Neural cell (in vitro differentiated cells): Measurements from ENCODE around the gene TM9SF2. TPM values are rescaled to one million over a fixed set of nuclear protein-coding genes. Genes with fewer than 3 reads are reported as not detected.
"Not testable (repeated sequence)": the region's sequence is repeated elsewhere in the genome, so short reads cannot be mapped to it uniquely, and the experiment has no call there.

ENCODE experiments used
- H2AFZ ChIP-seq: fragments of 200-600, 300-800 bp; sonication (generic), shearing (Covaris generic); 2 replicates; pipeline ENCODE4 v1.6.0; 2014; ENCODE audit warnings: low read depth, mild to moderate bottlenecking, antibody characterized with exemption, low read length, moderate library complexity
- H3F3A ChIP-seq: fragments of 200-600 bp; shearing (Covaris generic); 2 replicates; pipeline ENCODE4 v1.6.1; 2016; ENCODE audit warnings: mild to moderate bottlenecking, moderate library complexity, mixed read lengths, antibody characterized with exemption, low read length; ENCODE audit not compliant: insufficient read depth, poor library complexity, severe bottlenecking
- H3K27ac ChIP-seq: fragments of 200-600, 300-800 bp; sonication (generic), shearing (Covaris generic); 2 replicates; pipeline ENCODE4 v1.5.1; 2014; ENCODE audit warnings: mild to moderate bottlenecking, low read length, moderate library complexity
- H3K27me3 ChIP-seq: fragments of 300-800, 200-600 bp; sonication (generic), shearing (Covaris generic); 2 replicates; pipeline ENCODE4 v1.6.0; 2014; ENCODE audit warnings: mild to moderate bottlenecking, low read depth, low read length, moderate library complexity; ENCODE audit not compliant: insufficient read depth
- H3K36me3 ChIP-seq: fragments of 300-800, 200-600 bp; sonication (generic), shearing (Covaris generic); 2 replicates; pipeline ENCODE4 v1.5.1; 2014; ENCODE audit warnings: mild to moderate bottlenecking, antibody characterized with exemption, low read length, moderate library complexity; ENCODE audit not compliant: insufficient read depth
- H3K4me2 ChIP-seq: fragments of 300-800, 200-600 bp; sonication (generic), shearing (Covaris generic); 2 replicates; pipeline ENCODE4 v1.6.0; 2014; ENCODE audit warnings: mild to moderate bottlenecking, low read length
- H3K4me3 ChIP-seq: fragments of 300-800, 200-600 bp; sonication (generic), shearing (Covaris generic); 2 replicates; pipeline ENCODE4 v1.5.1; 2014; ENCODE audit warnings: mild to moderate bottlenecking, low read length, moderate library complexity
- H3K79me2 ChIP-seq: fragments of 200-600 bp; shearing (Covaris generic); replicated peaks from 2 replicates; pipeline ENCODE4 v1.6.0; 2014; ENCODE audit warnings: mild to moderate bottlenecking, low read length, moderate library complexity; ENCODE audit not compliant: insufficient read depth
- H3K9ac ChIP-seq: fragments of 300-800, 200-600 bp; sonication (generic), shearing (Covaris generic); 2 replicates; pipeline ENCODE4 v1.6.1; 2016; ENCODE audit warnings: mild to moderate bottlenecking, low read length, mixed read lengths
- H3K9me2 ChIP-seq: fragments of 200-600 bp; shearing (Covaris generic); 2 replicates; pipeline ENCODE4 v1.6.1; 2016; ENCODE audit warnings: mild to moderate bottlenecking, low read length, mixed read lengths; ENCODE audit not compliant: insufficient read depth
- H3K9me3 ChIP-seq: fragments of 200-600, 300-800 bp; sonication (generic), shearing (Covaris generic); 2 replicates; pipeline ENCODE4 v1.6.1; 2016; ENCODE audit warnings: mild to moderate bottlenecking, mixed run types, low read length, moderate library complexity, mixed read lengths
- H4K20me1 ChIP-seq: fragments of 200-600 bp; shearing (Covaris generic); 2 replicates; pipeline ENCODE4 v1.6.1; 2016; ENCODE audit warnings: mild to moderate bottlenecking, mixed run types; ENCODE audit not compliant: insufficient read depth
- EP300 ChIP-seq: fragments of 450-650 bp; conservative IDR thresholded peaks from 2 replicates; pipeline ENCODE4 v1.6.1; 2014; ENCODE audit warnings: antibody characterized with exemption, mild to moderate bottlenecking, moderate library complexity; ENCODE audit not compliant: poor library complexity, severe bottlenecking
- EZH2 ChIP-seq: fragments of 200-600, 300-800 bp; shearing (Covaris generic), sonication (generic); IDR thresholded peaks from 2 replicates; pipeline ENCODE4 v1.6.1; 2014; ENCODE audit warnings: antibody characterized with exemption, low read length, borderline replicate concordance, mild to moderate bottlenecking; ENCODE audit not compliant: insufficient read depth, poor library complexity, severe bottlenecking
- MXI1 ChIP-seq: fragments of 450-650 bp; conservative IDR thresholded peaks from 2 replicates; pipeline ENCODE4 v1.6.1; 2014; ENCODE audit warnings: antibody characterized with exemption, mild to moderate bottlenecking; ENCODE audit not compliant: poor library complexity, severe bottlenecking
- POLR2AphosphoS5 ChIP-seq: IDR thresholded peaks from 2 replicates; pipeline ENCODE4 v1.6.1; 2012
- RAD21 ChIP-seq: fragments of 450-650 bp; conservative IDR thresholded peaks from 2 replicates; pipeline ENCODE4 v1.6.1; 2014; ENCODE audit warnings: antibody characterized with exemption, mild to moderate bottlenecking, moderate library complexity
- SMC3 ChIP-seq: fragments of 450-650 bp; conservative IDR thresholded peaks from 2 replicates; pipeline ENCODE4 v1.6.1; 2014; ENCODE audit warnings: antibody characterized with exemption, mild to moderate bottlenecking, moderate library complexity; ENCODE audit not compliant: poor library complexity
- TAF1 ChIP-seq: IDR thresholded peaks from 2 replicates; pipeline ENCODE4 v1.6.1; 2012; ENCODE audit warnings: low read depth
- polyA plus RNA-seq: library from polyadenylated mRNA; depleted of rRNA; stranded (reverse); fragments of >200 nt; gene quantifications from 2 replicates; pipeline ENCODE4 v1.2.3, GENCODE V29; 2014
- TF ChIP-seq, protein P1 (sequence below): fragments of 450-650 bp; IDR thresholded peaks from 2 replicates; pipeline ENCODE4 v1.5.1; 2014; ENCODE audit warnings: antibody characterized with exemption, mild to moderate bottlenecking, moderate library complexity; ENCODE audit not compliant: poor library complexity, severe bottlenecking
- TF ChIP-seq, protein P2 (sequence below): IDR thresholded peaks from 2 replicates; pipeline ENCODE4 v1.6.1; 2012; ENCODE audit warnings: borderline replicate concordance

TM9SF2 gene
- polyA plus RNA-seq, 1 donor from 2014 or later: 128 TPM

DNA sequence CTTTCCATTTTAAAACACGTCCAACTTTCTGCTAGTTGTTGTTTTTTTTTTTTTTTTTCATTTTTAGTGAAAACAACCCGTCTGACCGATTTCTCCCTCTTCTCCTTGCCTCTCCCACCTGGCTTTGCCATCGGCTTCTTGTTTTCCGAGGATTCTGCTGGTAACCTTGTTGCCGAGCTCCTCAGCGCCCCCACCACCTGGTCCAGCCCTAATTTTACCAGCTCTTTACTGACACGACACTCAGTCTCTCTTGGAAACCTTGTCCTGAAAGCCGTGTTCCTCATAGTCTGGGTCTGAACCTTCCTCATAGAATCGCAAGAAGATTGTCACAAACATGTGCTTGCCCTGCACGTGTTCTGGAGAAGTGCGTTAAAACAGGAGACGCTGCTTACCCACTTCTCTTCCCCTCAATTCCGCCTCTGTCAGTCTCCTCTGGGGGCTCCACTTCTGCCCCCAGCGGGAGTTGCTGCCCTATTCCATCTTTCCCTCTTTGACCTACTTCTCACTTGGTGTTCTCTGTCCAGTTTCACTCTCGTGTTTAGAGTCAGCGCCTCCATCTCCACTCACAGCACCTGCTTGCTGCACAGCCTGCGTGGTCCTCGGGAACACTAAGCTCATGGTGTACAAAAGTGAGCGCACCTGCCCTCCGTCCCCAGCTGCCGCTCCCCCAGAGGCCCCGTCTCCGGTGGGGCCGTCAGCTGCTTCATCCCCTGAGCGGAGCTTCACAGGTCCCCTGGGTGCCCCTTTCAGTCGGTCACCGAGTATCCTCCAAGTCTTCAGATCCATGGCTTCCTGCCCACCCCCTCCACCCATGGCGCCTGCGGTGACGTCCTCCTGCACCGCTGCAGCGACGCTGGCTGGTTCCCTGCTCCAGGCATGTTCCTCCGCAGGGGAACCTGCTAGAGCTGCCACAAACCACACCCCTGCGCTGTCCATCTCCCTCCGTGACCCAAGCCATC is 65.1 kb downstream of the TM9SF2 start:
- H3F3A ChIP-seq: no peaks in the 10 kb centered on the region
- no peaks in the 10 kb centered on the region for H3K9me3 ChIP-seq
- TF ChIP-seq POLR2AphosphoS5 (no peak), EP300 (no peak), RAD21 (no peak), EZH2 (no peak), MXI1 (no peak), TAF1 (no peak), SMC3 (no peak)
- TF ChIP-seq, protein P1, sequence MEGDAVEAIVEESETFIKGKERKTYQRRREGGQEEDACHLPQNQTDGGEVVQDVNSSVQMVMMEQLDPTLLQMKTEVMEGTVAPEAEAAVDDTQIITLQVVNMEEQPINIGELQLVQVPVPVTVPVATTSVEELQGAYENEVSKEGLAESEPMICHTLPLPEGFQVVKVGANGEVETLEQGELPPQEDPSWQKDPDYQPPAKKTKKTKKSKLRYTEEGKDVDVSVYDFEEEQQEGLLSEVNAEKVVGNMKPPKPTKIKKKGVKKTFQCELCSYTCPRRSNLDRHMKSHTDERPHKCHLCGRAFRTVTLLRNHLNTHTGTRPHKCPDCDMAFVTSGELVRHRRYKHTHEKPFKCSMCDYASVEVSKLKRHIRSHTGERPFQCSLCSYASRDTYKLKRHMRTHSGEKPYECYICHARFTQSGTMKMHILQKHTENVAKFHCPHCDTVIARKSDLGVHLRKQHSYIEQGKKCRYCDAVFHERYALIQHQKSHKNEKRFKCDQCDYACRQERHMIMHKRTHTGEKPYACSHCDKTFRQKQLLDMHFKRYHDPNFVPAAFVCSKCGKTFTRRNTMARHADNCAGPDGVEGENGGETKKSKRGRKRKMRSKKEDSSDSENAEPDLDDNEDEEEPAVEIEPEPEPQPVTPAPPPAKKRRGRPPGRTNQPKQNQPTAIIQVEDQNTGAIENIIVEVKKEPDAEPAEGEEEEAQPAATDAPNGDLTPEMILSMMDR: no peak
- TF ChIP-seq, protein P2, sequence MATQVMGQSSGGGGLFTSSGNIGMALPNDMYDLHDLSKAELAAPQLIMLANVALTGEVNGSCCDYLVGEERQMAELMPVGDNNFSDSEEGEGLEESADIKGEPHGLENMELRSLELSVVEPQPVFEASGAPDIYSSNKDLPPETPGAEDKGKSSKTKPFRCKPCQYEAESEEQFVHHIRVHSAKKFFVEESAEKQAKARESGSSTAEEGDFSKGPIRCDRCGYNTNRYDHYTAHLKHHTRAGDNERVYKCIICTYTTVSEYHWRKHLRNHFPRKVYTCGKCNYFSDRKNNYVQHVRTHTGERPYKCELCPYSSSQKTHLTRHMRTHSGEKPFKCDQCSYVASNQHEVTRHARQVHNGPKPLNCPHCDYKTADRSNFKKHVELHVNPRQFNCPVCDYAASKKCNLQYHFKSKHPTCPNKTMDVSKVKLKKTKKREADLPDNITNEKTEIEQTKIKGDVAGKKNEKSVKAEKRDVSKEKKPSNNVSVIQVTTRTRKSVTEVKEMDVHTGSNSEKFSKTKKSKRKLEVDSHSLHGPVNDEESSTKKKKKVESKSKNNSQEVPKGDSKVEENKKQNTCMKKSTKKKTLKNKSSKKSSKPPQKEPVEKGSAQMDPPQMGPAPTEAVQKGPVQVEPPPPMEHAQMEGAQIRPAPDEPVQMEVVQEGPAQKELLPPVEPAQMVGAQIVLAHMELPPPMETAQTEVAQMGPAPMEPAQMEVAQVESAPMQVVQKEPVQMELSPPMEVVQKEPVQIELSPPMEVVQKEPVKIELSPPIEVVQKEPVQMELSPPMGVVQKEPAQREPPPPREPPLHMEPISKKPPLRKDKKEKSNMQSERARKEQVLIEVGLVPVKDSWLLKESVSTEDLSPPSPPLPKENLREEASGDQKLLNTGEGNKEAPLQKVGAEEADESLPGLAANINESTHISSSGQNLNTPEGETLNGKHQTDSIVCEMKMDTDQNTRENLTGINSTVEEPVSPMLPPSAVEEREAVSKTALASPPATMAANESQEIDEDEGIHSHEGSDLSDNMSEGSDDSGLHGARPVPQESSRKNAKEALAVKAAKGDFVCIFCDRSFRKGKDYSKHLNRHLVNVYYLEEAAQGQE: no peak
- H3K36me3 ChIP-seq: no peaks in the 10 kb centered on the region
- no peak overlapping the region for H3K4me2 ChIP-seq
- no peaks in the 10 kb centered on the region for H3K27me3 ChIP-seq
- H3K27ac ChIP-seq: no peak overlapping the region
- no peaks in the 10 kb centered on the region for H3K79me2 ChIP-seq
- no peak overlapping the region for H2AFZ ChIP-seq
- H3K4me3 ChIP-seq: no peak overlapping the region
- H4K20me1 ChIP-seq: no peaks in the 10 kb centered on the region
- no peaks in the 10 kb centered on the region for H3K9me2 ChIP-seq
- H3K9ac ChIP-seq: no peak overlapping the region

DNA sequence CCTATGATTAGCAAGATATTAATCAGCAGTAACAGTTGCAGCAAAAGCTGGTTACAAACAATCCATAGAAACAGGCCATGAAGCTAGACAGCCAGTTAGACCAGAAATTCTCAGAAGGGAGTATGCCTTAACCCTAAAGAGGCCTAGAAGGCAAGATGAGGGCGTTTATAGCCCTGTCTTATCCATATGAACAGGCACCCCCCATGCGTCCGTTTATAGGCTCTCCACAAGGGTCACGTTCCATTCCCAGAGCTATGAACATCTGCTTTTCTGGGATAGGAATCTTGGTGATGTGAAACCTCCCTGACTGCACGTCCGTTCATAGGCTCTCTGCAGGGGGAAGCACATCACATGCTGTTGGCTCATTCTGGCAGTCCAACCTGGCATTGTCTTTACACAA is 67.6 kb downstream of the TM9SF2 start:
- not testable (repeated sequence) for H3K9me2 ChIP-seq, H3K4me3 ChIP-seq, H3K36me3 ChIP-seq, H3K4me2 ChIP-seq, H3K27me3 ChIP-seq, H3K9ac ChIP-seq, H3K79me2 ChIP-seq, H3F3A ChIP-seq, H2AFZ ChIP-seq, H3K9me3 ChIP-seq, H4K20me1 ChIP-seq, H3K27ac ChIP-seq
